ENCODE measurements around the gene RALB.

Gene RALB

DNA sequence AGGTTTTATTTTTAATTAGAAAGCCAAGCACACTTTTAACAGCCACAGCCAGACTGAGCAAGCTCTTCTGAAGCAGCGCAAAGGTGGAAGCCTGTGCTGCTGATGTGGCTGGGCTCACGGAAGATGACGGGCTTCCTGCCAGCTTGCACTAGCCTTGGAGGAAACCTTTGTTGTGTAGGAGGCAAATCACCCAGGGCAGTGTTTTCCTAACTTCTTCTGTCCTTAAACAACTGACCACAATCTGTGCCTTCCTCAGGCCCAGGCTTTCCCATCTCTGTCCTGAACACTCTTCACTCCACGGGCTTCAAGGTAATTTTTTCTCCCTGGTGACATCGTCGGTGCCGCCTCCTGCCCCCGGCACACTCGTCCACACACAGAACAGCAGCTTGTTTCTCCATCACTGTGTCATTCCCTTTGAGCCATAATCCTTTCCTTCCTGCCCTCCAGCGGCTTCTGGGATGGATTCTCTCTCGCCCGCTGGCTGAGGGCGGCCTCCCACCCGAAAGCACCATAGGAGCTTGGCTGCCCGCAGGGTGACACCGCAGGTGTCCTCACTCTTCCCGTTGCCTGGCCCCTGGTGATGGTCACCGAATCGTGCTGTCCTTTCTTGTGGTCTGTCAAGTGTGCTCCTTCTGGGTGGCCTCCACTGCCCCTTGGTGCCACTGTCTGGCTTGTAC, 62.2 kb downstream of the RALB start:
- DNase-seq (ENCODE audit: low read depth): no peak
- no peak overlapping the region for H3K4me3 ChIP-seq (ENCODE audit: control insufficient read depth, low read depth, low read length)
- TF ChIP-seq, protein P1, sequence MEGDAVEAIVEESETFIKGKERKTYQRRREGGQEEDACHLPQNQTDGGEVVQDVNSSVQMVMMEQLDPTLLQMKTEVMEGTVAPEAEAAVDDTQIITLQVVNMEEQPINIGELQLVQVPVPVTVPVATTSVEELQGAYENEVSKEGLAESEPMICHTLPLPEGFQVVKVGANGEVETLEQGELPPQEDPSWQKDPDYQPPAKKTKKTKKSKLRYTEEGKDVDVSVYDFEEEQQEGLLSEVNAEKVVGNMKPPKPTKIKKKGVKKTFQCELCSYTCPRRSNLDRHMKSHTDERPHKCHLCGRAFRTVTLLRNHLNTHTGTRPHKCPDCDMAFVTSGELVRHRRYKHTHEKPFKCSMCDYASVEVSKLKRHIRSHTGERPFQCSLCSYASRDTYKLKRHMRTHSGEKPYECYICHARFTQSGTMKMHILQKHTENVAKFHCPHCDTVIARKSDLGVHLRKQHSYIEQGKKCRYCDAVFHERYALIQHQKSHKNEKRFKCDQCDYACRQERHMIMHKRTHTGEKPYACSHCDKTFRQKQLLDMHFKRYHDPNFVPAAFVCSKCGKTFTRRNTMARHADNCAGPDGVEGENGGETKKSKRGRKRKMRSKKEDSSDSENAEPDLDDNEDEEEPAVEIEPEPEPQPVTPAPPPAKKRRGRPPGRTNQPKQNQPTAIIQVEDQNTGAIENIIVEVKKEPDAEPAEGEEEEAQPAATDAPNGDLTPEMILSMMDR (conservative IDR thresholded peaks at IDR 0.05; ENCODE audit: control insufficient read depth, insufficient read depth, low read depth, low read length): no peak

GRCh38 chr2:120315367-120316033, 62.8 kb downstream of the RALB start:
- no peak for DNase-seq (ENCODE audit: low read depth)
- TF ChIP-seq, protein P1 (conservative IDR thresholded peaks at IDR 0.05; ENCODE audit: control insufficient read depth, insufficient read depth, low read depth, low read length): no peak
- H3K4me3 ChIP-seq (ENCODE audit: control insufficient read depth, low read depth, low read length): no peak overlapping the region

- DNase-seq (ENCODE audit: low read depth): no peak
- no peak overlapping the region for H3K4me3 ChIP-seq (ENCODE audit: control insufficient read depth, low read depth, low read length)
- TF ChIP-seq, protein P1 (conservative IDR thresholded peaks at IDR 0.05; ENCODE audit: control insufficient read depth, insufficient read depth, low read depth, low read length): no peak
These were observed 63.4 kb downstream of the RALB start for GRCh38 chr2:120316071-120316470.

DNA sequence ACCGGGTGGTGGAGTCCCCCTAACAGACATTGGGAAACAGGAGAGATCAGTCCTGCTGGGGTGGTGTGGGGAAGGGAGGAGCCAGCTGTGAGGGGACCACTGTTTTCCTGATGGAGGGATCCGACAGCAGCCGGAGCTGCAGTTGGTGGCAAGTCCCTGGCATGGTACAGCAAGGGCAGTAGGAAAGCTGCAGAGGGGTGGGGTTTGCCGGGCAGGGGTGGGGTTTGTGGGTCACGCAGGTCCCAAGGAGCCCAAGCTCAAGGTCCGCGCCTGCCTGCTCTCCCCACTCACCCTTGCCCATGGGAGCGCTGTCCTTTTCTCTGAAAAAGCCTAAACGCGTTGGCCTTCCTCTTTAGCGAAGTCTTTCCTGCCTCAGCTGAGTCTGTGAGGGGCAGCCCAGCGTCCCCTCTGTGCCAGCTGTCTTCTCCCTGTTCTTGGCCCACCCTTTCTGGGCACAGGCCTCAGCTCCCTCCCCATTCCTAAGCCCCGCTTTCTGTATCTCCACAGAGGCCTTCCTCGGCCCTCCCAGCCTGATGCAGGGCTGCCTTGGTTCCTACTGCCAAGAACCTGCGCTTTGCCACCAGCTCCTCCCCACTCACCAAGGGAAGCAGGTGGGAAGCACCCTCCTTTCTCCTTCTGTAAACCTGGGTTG, 64.0 kb downstream of the RALB start:
- TF ChIP-seq, protein P1 (conservative IDR thresholded peaks at IDR 0.05; ENCODE audit: control insufficient read depth, insufficient read depth, low read depth, low read length): no peak
- no peak for DNase-seq (ENCODE audit: low read depth)
- no peak overlapping the region for H3K4me3 ChIP-seq (ENCODE audit: control insufficient read depth, low read depth, low read length)

DNA sequence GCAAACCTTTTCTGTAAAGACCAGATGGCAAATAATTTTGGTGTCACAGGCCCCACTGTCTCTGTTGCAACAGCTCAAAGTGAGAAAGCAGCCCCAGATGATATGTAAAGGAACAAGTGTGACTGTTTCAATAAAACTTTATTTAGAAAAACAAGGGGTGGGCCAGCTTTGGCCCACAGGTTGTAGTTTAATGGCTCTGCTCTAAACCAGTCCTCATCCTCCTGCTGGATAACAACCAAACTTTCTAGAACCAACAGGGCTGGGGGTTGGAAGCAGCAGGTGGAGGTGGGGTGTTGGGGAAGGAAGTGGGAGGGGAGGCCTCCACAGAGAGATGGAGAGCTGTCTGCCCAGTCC, 64.5 kb downstream of the RALB start:
- DNase-seq (ENCODE audit: low read depth): no peak
- TF ChIP-seq, protein P1 (conservative IDR thresholded peaks at IDR 0.05; ENCODE audit: control insufficient read depth, insufficient read depth, low read depth, low read length): no peak
- H3K4me3 ChIP-seq (ENCODE audit: control insufficient read depth, low read depth, low read length): no peak overlapping the region

GRCh38 chr2:120317916-120318315, 65.3 kb downstream of the RALB start:
- DNase-seq (ENCODE audit: low read depth): no peak
- H3K4me3 ChIP-seq (ENCODE audit: control insufficient read depth, low read depth, low read length): no peak overlapping the region
- TF ChIP-seq, protein P1 (conservative IDR thresholded peaks at IDR 0.05; ENCODE audit: control insufficient read depth, insufficient read depth, low read depth, low read length): no peak
